Measurements from ENCODE around the gene TLE1. TPM values are rescaled to one million over a fixed set of nuclear protein-coding genes. Genes with fewer than 3 reads are reported as not detected.

Gene TLE1
- polyA plus RNA-seq, 3 donors = 0.46 to 2.5 (median 1.2) TPM

DNA sequence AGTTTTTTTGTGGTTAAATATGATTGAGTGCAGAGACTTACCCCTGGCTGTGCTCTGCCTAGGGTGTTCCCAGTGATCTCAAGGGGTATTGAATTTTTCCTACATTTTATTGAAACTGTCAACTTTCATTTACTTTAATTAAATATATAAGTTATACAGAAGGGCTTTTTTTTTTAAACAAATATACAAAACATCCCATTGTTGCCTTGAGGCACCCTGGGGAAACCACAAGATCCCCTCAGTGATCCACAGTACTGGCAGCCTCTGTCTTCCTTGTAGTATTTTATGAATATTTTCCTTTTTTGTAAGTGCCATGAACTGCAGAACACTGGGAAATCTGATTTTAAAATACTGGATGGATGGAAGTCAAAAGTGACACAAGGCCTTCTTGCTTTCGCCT lies 123.7 kb downstream of the TLE1 start:
- DNase-seq = no peak
- H3K36me3 Mint-ChIP-seq = no peaks in the 10 kb centered on the region
- no peak overlapping the region for H3K4me3 ChIP-seq (replicated peaks in 1 of 3; ENCODE audit: low read depth in 2 of 3, low read length in 3 of 3)
- no peak overlapping the region for H3K4me3 Mint-ChIP-seq
- no peak overlapping the region for H3K27ac ChIP-seq (ENCODE audit: low read depth in 1 of 2, low read length in 2 of 2)
- no peak overlapping the region for H3K9ac ChIP-seq (ENCODE audit: insufficient read depth, low read length, poor library complexity, severe bottlenecking)
- H3K27me3 Mint-ChIP-seq (ENCODE audit: low read depth in 3 of 3) = peaks cover 0 to 5% (median 2%) of the 10 kb centered on the region in 3 donors
- no CpG with 5 or more reads among the region's 1 CpG for WGBS (ENCODE audit: insufficient coverage)
- no peaks in the 10 kb centered on the region for H3K79me2 ChIP-seq (ENCODE audit: insufficient read depth, low read length)
- no peaks in the 10 kb centered on the region for H4K20me1 ChIP-seq (ENCODE audit: insufficient read depth, low read length)
- H3K4me2 ChIP-seq (replicated peaks; ENCODE audit: extremely low read depth, low read length, poor library complexity, severe bottlenecking) = no peak overlapping the region
- TF ChIP-seq, protein P1, sequence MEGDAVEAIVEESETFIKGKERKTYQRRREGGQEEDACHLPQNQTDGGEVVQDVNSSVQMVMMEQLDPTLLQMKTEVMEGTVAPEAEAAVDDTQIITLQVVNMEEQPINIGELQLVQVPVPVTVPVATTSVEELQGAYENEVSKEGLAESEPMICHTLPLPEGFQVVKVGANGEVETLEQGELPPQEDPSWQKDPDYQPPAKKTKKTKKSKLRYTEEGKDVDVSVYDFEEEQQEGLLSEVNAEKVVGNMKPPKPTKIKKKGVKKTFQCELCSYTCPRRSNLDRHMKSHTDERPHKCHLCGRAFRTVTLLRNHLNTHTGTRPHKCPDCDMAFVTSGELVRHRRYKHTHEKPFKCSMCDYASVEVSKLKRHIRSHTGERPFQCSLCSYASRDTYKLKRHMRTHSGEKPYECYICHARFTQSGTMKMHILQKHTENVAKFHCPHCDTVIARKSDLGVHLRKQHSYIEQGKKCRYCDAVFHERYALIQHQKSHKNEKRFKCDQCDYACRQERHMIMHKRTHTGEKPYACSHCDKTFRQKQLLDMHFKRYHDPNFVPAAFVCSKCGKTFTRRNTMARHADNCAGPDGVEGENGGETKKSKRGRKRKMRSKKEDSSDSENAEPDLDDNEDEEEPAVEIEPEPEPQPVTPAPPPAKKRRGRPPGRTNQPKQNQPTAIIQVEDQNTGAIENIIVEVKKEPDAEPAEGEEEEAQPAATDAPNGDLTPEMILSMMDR (IDR thresholded peaks at IDR 0.05) = no peak
- no peak overlapping the region for H3K27ac Mint-ChIP-seq
- H3K9me3 ChIP-seq (replicated peaks in 1 of 2; ENCODE audit: control insufficient read depth in 1 of 2, insufficient read depth in 1 of 2, low read length in 2 of 2) = no peaks in the 10 kb centered on the region
- peaks cover 0 to 7% (median 3%) of the 10 kb centered on the region in 7 donors for H3K9me3 Mint-ChIP-seq
- H3K4me1 ChIP-seq (ENCODE audit: control insufficient read depth in 1 of 2, insufficient read depth in 2 of 2, low read length in 2 of 2) = no peaks in the 10 kb centered on the region
- H2AFZ ChIP-seq (ENCODE audit: insufficient read depth, low read depth, low read length, poor library complexity, severe bottlenecking) = no peak overlapping the region
- no peaks in the 10 kb centered on the region for H3K4me1 Mint-ChIP-seq
- H3K36me3 ChIP-seq (replicated peaks in 1 of 2; ENCODE audit: control insufficient read depth in 1 of 2, insufficient read depth in 2 of 2, low read length in 2 of 2) = no peaks in the 10 kb centered on the region
- intact Hi-C loops (cut with micrococcal nuclease) = no loop called here
- H3K27me3 ChIP-seq (ENCODE audit: control insufficient read depth in 2 of 2, insufficient read depth in 2 of 2, low read length in 2 of 2) = no peaks in the 10 kb centered on the region

GRCh38 chr9:81565144-81565543 lies 124.2 kb downstream of the TLE1 start:
- DNase-seq = no peak
- H3K27ac ChIP-seq (ENCODE audit: low read depth in 1 of 2, low read length in 2 of 2) = no peak overlapping the region
- Mint-ChIP-seq H3K9me3 (peaks cover 0 to 7% (median 3%) of the 10 kb centered on the region in 7 donors), H3K4me1 (no peaks in the 10 kb centered on the region), H3K36me3 (no peaks in the 10 kb centered on the region), H3K27ac (no peak overlapping the region), H3K4me3 (no peak overlapping the region), H3K27me3 (ENCODE audit: low read depth in 3 of 3) (peaks cover 0 to 5% (median 2%) of the 10 kb centered on the region in 3 donors)
- no peak overlapping the region for H3K4me3 ChIP-seq (replicated peaks in 1 of 3; ENCODE audit: low read depth in 2 of 3, low read length in 3 of 3)
- H2AFZ ChIP-seq (ENCODE audit: insufficient read depth, low read depth, low read length, poor library complexity, severe bottlenecking) = no peak overlapping the region
- H3K9me3 ChIP-seq (replicated peaks in 1 of 2; ENCODE audit: control insufficient read depth in 1 of 2, insufficient read depth in 1 of 2, low read length in 2 of 2) = no peaks in the 10 kb centered on the region
- H3K27me3 ChIP-seq (ENCODE audit: control insufficient read depth in 2 of 2, insufficient read depth in 2 of 2, low read length in 2 of 2) = no peaks in the 10 kb centered on the region
- TF ChIP-seq, protein P1 (IDR thresholded peaks at IDR 0.05) = no peak
- H3K9ac ChIP-seq (ENCODE audit: insufficient read depth, low read length, poor library complexity, severe bottlenecking) = no peak overlapping the region
- H3K4me2 ChIP-seq (replicated peaks; ENCODE audit: extremely low read depth, low read length, poor library complexity, severe bottlenecking) = no peak overlapping the region
- no peaks in the 10 kb centered on the region for H3K79me2 ChIP-seq (ENCODE audit: insufficient read depth, low read length)
- WGBS (ENCODE audit: insufficient coverage) = no CpG with 5 or more reads among the region's 4 CpGs
- no peaks in the 10 kb centered on the region for H4K20me1 ChIP-seq (ENCODE audit: insufficient read depth, low read length)
- intact Hi-C loops (cut with micrococcal nuclease) = no loop called here
- H3K4me1 ChIP-seq (ENCODE audit: control insufficient read depth in 1 of 2, insufficient read depth in 2 of 2, low read length in 2 of 2) = no peaks in the 10 kb centered on the region
- H3K36me3 ChIP-seq (replicated peaks in 1 of 2; ENCODE audit: control insufficient read depth in 1 of 2, insufficient read depth in 2 of 2, low read length in 2 of 2) = no peaks in the 10 kb centered on the region
